OCI-M2 (cell line): ENCODE data around the gene TACC3.
"Not testable (repeated sequence)": the region's sequence is repeated elsewhere in the genome, so short reads cannot be mapped to it uniquely, and the experiment has no call there.

ENCODE experiments used
- DNase-seq: peaks from one replicate; lab custom pipeline; 2025; ENCODE audit not compliant: unreplicated experiment; lab: John Stamatoyannopoulos, UW

The TACC3 gene

GRCh38 chr4:1701671-1702070 is 19.6 kb upstream of the TACC3 start:
- not testable (repeated sequence) for DNase-seq

- no peak for DNase-seq
These were observed 17.5 kb upstream of the TACC3 start for GRCh38 chr4:1703867-1704266.

GRCh38 chr4:1705732-1706131 is 15.6 kb upstream of the TACC3 start:
- DNase-seq: no peak

GRCh38 chr4:1706358-1706757 is 15.0 kb upstream of the TACC3 start:
- DNase-seq: no peak

- no peak for DNase-seq
These were observed 12.7 kb upstream of the TACC3 start for GRCh38 chr4:1708581-1708980.

- no peak for DNase-seq
These were observed 10.2 kb upstream of the TACC3 start for GRCh38 chr4:1711055-1711570.

GRCh38 chr4:1711571-1712215 is 9.6 kb upstream of the TACC3 start:
- no peak for DNase-seq

GRCh38 chr4:1712216-1713002 is 8.9 kb upstream of the TACC3 start, which contains the start of gene SLBP:
Gene SLBP (minus strand): TSS chr4:1712319. CDS start chr4:1712188, 131 bp downstream.
- DNase-seq: peak; percentile 51

GRCh38 chr4:1713003-1713851 is 8.1 kb upstream of the TACC3 start:
- no peak for DNase-seq

GRCh38 chr4:1714303-1715001 is 6.9 kb upstream of the TACC3 start:
- no peak for DNase-seq

GRCh38 chr4:1715002-1715758 is 6.1 kb upstream of the TACC3 start:
- no peak for DNase-seq

GRCh38 chr4:1716065-1716945 is 5.0 kb upstream of the TACC3 start:
- DNase-seq: no peak

- DNase-seq: no peak
These were observed 3.9 kb upstream of the TACC3 start for GRCh38 chr4:1717129-1718094.

- no peak for DNase-seq
These were observed 3.0 kb upstream of the TACC3 start for GRCh38 chr4:1718095-1718850.

GRCh38 chr4:1720163-1720983 is 948 bp upstream of the TACC3 start:
- DNase-seq: no peak
